Central memory CD8-positive, alpha-beta T cell (primary cell): ENCODE data around the gene ACCS.

Experiments used
- ATAC-seq: fragments of 150-1000 bp; cut with Tn5 transposase; replicated peaks from 2 replicates; pipeline ENCODE4 v1.10.0; 2022; ENCODE audit warnings: mild to moderate bottlenecking, moderate FRiP score, moderate number of reproducible peaks; ENCODE audit not compliant: poor library complexity, severe bottlenecking; ENCODE audit errors: extremely low read depth
- DNase-seq, 2 donors: peaks; one replicate each; pipeline ENCODE4 v3.0.0; 2021; ENCODE audit warnings: low spot score in 2 of 2
- H3K27ac Mint-ChIP-seq: one replicate; pipeline ENCODE4 v1.8.0; 2022; ENCODE audit warnings: low read depth, mild to moderate bottlenecking, moderate library complexity, mixed read lengths
- H3K27me3 Mint-ChIP-seq: one replicate; pipeline ENCODE4 v1.8.0; 2022; ENCODE audit warnings: mixed read lengths
- H3K36me3 Mint-ChIP-seq: one replicate; pipeline ENCODE4 v1.8.0; 2022; ENCODE audit warnings: mild to moderate bottlenecking, moderate library complexity, mixed read lengths; ENCODE audit not compliant: insufficient read depth
- H3K4me1 Mint-ChIP-seq: one replicate; pipeline ENCODE4 v1.8.0; 2022; ENCODE audit warnings: mixed read lengths
- H3K4me3 Mint-ChIP-seq: one replicate; pipeline ENCODE4 v1.8.0; 2022; ENCODE audit warnings: mild to moderate bottlenecking, moderate library complexity, mixed read lengths
- H3K9me3 Mint-ChIP-seq: one replicate; pipeline ENCODE4 v1.8.0; 2022; ENCODE audit warnings: mixed read lengths

ACCS gene

DNA sequence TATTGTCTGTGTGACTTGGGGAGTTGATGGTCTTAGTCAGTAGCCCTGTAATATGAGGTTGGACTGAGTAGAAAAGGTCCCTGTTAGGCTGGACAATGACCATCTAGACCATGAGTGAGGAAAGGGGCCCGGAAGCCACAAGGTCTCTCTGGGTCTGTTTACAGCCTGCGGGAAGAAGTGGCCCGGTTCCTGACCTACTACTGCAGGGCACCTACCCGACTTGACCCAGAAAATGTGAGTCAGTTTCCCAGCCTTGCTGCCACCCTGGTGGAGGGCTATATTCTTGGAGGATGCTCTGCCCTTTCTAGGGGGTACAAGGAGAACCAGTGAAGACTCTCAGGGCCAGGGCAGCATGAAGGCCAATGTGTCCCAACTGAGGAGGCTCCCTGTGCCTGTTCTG, 14.9 kb upstream of the ACCS start:
- Mint-ChIP-seq H3K4me3 (no peak overlapping the region), H3K27me3 (no peaks in the 10 kb centered on the region), H3K27ac (no peak overlapping the region), H3K9me3 (no peaks in the 10 kb centered on the region), H3K36me3 (peaks cover 1% of the 10 kb centered on the region), H3K4me1 (no peaks in the 10 kb centered on the region)
- no peak for DNase-seq
- no peak for ATAC-seq

GRCh38 chr11:44057340-44057739, 8.7 kb upstream of the ACCS start:
- Mint-ChIP-seq H3K27ac (no peak overlapping the region), H3K4me1 (no peaks in the 10 kb centered on the region), H3K27me3 (no peaks in the 10 kb centered on the region), H3K36me3 (peaks cover 1% of the 10 kb centered on the region), H3K4me3 (no peak overlapping the region), H3K9me3 (no peaks in the 10 kb centered on the region)
- DNase-seq (no peak), ATAC-seq (no peak)

DNA sequence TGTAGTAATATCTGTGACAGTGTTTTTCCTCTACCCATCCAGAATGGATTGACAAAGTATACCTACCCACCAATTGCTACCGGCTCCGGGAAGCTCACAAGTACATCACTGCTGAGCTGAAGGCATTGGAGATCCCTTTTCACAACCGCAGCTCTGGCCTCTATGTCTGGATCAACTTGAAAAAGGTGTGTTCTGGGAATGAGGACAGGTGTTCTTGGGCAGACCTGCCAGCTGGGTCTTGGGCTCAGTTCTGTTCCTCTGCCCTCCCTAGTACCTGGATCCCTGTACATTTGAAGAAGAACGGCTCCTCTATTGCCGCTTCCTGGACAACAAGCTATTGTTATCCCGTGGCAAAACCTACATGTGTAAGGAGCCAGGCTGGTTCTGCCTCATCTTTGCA, 7.8 kb upstream of the ACCS start:
- Mint-ChIP-seq H3K27me3 (no peaks in the 10 kb centered on the region), H3K4me1 (no peaks in the 10 kb centered on the region), H3K9me3 (no peaks in the 10 kb centered on the region), H3K36me3 (no peaks in the 10 kb centered on the region), H3K4me3 (no peak overlapping the region), H3K27ac (no peak overlapping the region)
- ATAC-seq (no peak), DNase-seq (no peak)

- DNase-seq = no peak
- H3K4me1 Mint-ChIP-seq = peaks cover 26% of the 10 kb centered on the region
- H3K36me3 Mint-ChIP-seq = peaks cover 9% of the 10 kb centered on the region
- H3K4me3 Mint-ChIP-seq = peak overlapping the region; percentile 85
- no peak for ATAC-seq
- H3K9me3 Mint-ChIP-seq = no peaks in the 10 kb centered on the region
- H3K27me3 Mint-ChIP-seq = no peaks in the 10 kb centered on the region
- peak overlapping the region; percentile 89 for H3K27ac Mint-ChIP-seq
Observed at GRCh38 chr11:44065161-44065661, 859 bp upstream of the ACCS start.

DNA sequence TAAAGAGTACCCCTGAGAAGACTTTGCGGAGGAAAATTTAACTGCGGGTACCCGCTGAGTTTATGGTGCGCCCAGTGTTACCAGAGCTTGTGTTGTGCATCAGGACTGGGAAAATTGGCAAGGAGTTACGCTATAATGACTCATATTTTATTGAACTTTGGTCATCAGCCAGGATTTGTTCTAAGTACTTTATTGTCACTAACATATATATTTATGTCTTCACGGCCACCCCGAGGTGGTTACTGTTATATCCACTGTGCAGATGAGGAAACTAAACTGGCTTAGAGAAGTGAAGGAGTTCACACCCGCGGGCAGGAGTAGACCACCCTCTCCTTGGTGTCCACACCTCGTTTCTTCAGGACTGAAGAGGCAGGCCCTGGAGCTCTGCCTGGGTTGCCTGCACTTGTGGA, 667 bp downstream of the ACCS start:
- H3K27ac Mint-ChIP-seq = peak overlapping the region; percentile 89

GRCh38 chr11:44067266-44067665, 1.2 kb downstream of the ACCS start:
- H3K27me3 Mint-ChIP-seq = no peaks in the 10 kb centered on the region
- H3K36me3 Mint-ChIP-seq = peaks cover 11% of the 10 kb centered on the region
- DNase-seq = no peak
- H3K4me1 Mint-ChIP-seq = peaks cover 26% of the 10 kb centered on the region
- peak overlapping the region; percentile 85 for H3K4me3 Mint-ChIP-seq
- no peak for ATAC-seq
- H3K27ac Mint-ChIP-seq = no peak overlapping the region
- no peaks in the 10 kb centered on the region for H3K9me3 Mint-ChIP-seq

More for the DNA sequence above, 667 bp downstream of the ACCS start:
- H3K27me3 Mint-ChIP-seq = no peaks in the 10 kb centered on the region
- peak overlapping the region; percentile 85 for H3K4me3 Mint-ChIP-seq
- DNase-seq (no peak), ATAC-seq (no peak)
- H3K4me1 Mint-ChIP-seq = peaks cover 26% of the 10 kb centered on the region
- H3K36me3 Mint-ChIP-seq = peaks cover 11% of the 10 kb centered on the region
- no peaks in the 10 kb centered on the region for H3K9me3 Mint-ChIP-seq

DNA sequence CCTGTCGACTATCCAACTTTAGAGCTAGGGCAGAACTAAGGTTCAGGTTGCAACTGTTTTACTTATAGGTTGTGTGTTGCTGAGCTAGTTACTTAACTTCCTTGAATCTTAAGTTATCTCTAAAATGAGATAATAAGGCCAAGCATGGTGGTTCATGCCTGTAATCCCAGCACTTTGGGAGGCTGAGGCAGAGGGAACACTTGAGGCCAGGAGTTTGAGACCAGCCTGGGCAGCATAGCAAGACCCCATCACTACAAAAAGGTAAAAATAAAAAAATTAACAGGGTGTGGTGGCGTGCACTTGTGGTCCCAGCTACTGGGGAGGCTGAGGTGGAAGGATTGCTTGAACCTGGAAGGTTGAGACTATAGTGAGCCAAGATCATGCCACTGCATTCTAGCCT, 2.1 kb downstream of the ACCS start:
- H3K4me1 Mint-ChIP-seq = peaks cover 26% of the 10 kb centered on the region
- H3K4me3 Mint-ChIP-seq = no peak overlapping the region
- ATAC-seq = no peak
- peaks cover 11% of the 10 kb centered on the region for H3K36me3 Mint-ChIP-seq
- no peak overlapping the region for H3K27ac Mint-ChIP-seq
- no peaks in the 10 kb centered on the region for H3K27me3 Mint-ChIP-seq
- DNase-seq = no peak
- H3K9me3 Mint-ChIP-seq = no peaks in the 10 kb centered on the region

GRCh38 chr11:44071157-44071556, 5.1 kb downstream of the ACCS start:
- no peak overlapping the region for H3K4me3 Mint-ChIP-seq
- no peaks in the 10 kb centered on the region for H3K27me3 Mint-ChIP-seq
- peaks cover 21% of the 10 kb centered on the region for H3K4me1 Mint-ChIP-seq
- no peak for DNase-seq
- no peaks in the 10 kb centered on the region for H3K9me3 Mint-ChIP-seq
- peaks cover 9% of the 10 kb centered on the region for H3K36me3 Mint-ChIP-seq
- no peak overlapping the region for H3K27ac Mint-ChIP-seq
- ATAC-seq = no peak

DNA sequence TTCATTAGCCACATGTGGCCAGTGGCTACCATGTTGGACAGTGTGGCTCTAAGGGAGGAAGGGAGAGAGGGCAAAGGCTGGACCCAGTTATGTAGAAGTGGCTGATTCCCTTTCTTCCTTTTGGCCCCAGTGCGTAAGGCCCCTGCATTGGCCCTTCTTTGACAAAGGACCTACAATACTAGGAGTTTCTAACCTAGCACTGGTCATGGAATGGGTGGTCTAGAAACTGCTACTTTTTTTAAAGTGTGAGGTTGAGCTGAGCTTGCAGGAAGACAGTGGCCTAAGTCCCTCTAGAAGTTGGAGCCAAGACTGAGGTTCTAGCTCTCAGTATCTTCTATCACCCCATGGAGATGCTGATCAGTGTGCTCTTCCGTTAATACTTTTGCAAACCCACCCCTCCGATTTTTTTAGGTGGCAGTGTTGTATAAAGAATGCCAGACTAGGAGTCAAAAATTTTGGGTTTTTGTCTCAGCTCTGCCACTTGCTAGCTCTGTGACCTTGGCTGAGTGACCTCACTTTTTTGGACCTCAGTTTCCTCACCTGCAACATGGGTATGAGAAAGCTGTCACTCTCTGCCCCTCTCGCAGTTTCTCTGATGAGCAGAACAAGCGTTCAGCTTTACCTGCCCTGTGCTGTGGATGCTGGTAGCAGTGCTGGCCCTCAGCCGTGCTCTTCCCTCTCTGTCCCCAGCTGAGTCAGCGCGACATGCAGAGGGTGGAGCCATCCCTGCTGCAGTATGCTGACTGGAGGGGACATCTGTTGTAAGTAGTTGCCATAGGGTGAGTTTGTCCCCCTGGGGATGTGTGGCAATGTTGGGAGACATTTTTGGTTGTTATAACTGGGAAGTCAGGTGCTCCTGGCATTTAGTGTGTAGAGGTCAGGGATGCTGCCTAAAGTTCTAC, 6.9 kb downstream of the ACCS start:
- Mint-ChIP-seq H3K4me3 (no peak overlapping the region), H3K36me3 (peaks cover 7% of the 10 kb centered on the region), H3K4me1 (peaks cover 7% of the 10 kb centered on the region), H3K27ac (no peak overlapping the region), H3K27me3 (no peaks in the 10 kb centered on the region), H3K9me3 (no peaks in the 10 kb centered on the region)
- ATAC-seq (no peak), DNase-seq (no peak)

GRCh38 chr11:44078794-44079193, 12.7 kb downstream of the ACCS start:
- H3K4me3 Mint-ChIP-seq = no peak overlapping the region
- H3K36me3 Mint-ChIP-seq = peaks cover 5% of the 10 kb centered on the region
- ATAC-seq (no peak), DNase-seq (no peak)
- no peaks in the 10 kb centered on the region for H3K27me3 Mint-ChIP-seq
- H3K4me1 Mint-ChIP-seq = no peaks in the 10 kb centered on the region
- H3K9me3 Mint-ChIP-seq = no peaks in the 10 kb centered on the region
- H3K27ac Mint-ChIP-seq = no peak overlapping the region

DNA sequence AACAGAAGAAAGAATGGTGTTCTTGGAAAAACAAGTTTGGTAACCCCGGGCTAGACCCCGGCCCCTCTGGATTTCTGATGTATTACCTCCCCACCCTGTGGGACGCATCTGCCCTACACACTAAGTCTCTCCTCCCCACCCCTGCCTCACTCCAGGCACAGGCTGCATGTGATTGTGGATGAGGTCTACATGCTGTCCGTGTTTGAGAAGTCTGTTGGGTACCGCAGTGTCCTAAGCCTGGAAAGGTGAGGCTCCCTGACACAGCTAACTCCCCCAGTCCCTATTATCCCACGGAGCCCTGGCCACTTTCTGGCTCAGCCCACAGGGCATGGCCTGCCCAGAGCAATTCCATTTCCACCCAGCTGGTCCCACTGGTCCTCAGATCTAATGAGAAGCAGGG, 13.3 kb downstream of the ACCS start:
- no peak overlapping the region for H3K4me3 Mint-ChIP-seq
- no peak overlapping the region for H3K27ac Mint-ChIP-seq
- H3K4me1 Mint-ChIP-seq = no peaks in the 10 kb centered on the region
- H3K27me3 Mint-ChIP-seq = no peaks in the 10 kb centered on the region
- no peaks in the 10 kb centered on the region for H3K9me3 Mint-ChIP-seq
- DNase-seq (no peak), ATAC-seq (no peak)
- H3K36me3 Mint-ChIP-seq = peaks cover 5% of the 10 kb centered on the region

DNA sequence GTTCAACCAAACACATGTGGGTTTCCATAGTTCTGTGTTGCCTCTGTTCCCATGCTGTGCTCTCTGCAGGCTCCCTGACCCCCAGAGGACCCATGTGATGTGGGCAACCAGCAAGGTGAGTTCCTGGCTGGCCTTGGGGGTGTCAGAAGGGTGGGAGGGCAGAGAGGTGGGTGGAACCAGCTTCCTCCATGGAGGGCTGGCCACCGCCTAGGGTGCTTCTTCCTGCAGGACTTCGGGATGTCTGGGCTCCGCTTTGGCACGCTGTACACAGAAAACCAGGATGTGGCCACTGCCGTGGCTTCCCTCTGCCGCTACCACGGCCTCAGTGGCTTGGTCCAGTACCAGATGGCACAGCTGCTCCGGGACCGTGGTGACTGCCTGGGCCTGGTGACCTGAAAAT, 14.9 kb downstream of the ACCS start:
- DNase-seq = no peak
- peaks cover 3% of the 10 kb centered on the region for H3K36me3 Mint-ChIP-seq

DNA sequence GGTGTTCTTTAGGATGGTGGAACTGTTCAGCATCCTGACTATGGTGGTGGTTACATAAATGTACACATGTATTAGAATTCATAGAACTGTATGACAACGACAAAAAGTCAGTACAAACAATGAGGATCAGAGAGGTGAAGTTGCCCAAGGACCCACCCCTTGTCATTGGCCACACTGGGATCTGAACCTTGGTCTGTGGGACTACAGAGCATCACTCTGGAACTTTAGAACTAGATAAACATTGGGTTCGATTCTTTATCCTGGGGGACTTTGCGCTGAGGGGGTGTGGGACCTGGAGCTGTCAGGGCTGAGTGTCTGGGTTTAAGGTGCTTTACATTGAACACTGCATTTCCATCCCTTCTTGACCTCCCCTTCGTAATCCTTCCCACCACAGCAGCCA, 16.6 kb downstream of the ACCS start:
- Mint-ChIP-seq H3K4me3 (no peak overlapping the region), H3K36me3 (no peaks in the 10 kb centered on the region), H3K4me1 (no peaks in the 10 kb centered on the region), H3K27me3 (no peaks in the 10 kb centered on the region), H3K9me3 (peaks cover 6% of the 10 kb centered on the region), H3K27ac (no peak overlapping the region)
- no peak for DNase-seq
- ATAC-seq = no peak

More for the DNA sequence above, 14.9 kb downstream of the ACCS start:
- H3K4me1 Mint-ChIP-seq = no peaks in the 10 kb centered on the region
- no peak overlapping the region for H3K27ac Mint-ChIP-seq
- no peak for ATAC-seq
- H3K9me3 Mint-ChIP-seq = peaks cover 6% of the 10 kb centered on the region
- H3K27me3 Mint-ChIP-seq = no peaks in the 10 kb centered on the region
- no peak overlapping the region for H3K4me3 Mint-ChIP-seq
